GM19372 (cell line): Measurements from ENCODE around the gene TXLNB.
"Not testable (repeated sequence)": the region's sequence is repeated elsewhere in the genome, so short reads cannot be mapped to it uniquely, and the experiment has no call there.

ENCODE experiments used
- ATAC-seq: cut with Tn5 transposase; IDR thresholded peaks from one replicate; pipeline ENCODE4 v1.9.1; 2021; ENCODE audit warnings: mild to moderate bottlenecking, low read depth, moderate library complexity; ENCODE audit not compliant: unreplicated experiment

The TXLNB gene

GRCh38 chr6:139240161-139241010 is 51.4 kb downstream of the TXLNB start:
- ATAC-seq = no peak

DNA sequence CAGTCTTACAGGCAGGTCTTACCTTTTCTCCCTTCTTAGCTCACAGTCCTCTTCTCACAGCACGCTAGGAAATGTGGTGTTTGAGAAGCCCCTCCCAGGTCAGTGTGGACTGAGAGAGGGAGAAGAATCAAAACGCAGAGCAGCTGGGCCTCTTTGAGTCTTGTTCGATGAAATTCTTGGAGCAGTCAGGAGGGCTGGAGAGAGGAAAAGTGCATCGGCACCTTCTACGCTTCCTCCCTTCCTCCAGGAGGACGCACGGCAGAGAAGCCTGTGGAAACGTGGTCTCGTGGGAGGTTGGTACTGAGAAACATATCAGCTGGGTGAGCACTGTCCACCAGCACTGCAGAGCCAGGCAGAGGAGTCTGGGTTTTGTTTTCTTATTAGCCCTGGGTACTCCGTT is 52.7 kb downstream of the TXLNB start:
- no peak for ATAC-seq

DNA sequence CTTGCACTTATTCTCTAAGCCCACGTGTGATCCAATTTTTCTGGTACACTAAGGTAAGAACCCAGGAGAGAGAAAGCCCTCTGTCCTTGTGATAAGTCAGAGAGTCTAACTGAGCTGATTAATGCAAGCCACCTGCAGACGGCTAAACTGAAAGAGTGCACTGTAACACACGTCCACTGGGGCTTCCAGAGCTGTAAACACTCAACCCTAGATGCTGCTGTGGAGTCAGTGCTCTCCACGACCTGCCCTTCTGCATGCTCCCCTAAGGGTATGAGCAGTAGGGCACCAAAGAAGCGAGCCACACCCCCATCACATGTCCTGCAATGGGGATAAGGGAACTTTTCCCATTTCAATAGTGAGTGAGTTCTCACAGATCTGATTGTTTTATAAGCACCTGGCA is 55.7 kb downstream of the TXLNB start:
- ATAC-seq = no peak

DNA sequence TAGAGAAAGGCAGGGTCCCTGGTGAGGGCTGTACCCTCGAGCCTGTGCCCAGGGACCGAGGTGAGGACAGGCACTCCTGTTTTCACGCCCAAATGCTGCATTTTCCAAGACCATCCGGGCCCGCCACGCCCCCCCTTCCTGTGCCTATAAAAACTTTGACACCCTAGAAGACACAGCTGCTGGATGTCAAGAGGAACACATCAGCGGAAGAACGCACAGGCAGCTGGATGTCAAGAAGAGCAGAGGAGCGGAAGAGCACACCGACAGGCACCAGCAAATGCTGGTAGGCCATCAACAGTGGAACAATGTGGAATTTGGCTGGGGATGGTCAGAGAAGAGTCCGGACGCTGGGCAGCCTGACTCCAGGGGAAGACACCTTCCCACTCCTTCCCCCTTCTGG is 56.1 kb downstream of the TXLNB start:
- no peak for ATAC-seq

GRCh38 chr6:139234193-139234592 is 57.6 kb downstream of the TXLNB start:
- ATAC-seq = not testable (repeated sequence)

- ATAC-seq = no peak
These were observed 60.6 kb downstream of the TXLNB start for GRCh38 chr6:139231206-139231605.

DNA sequence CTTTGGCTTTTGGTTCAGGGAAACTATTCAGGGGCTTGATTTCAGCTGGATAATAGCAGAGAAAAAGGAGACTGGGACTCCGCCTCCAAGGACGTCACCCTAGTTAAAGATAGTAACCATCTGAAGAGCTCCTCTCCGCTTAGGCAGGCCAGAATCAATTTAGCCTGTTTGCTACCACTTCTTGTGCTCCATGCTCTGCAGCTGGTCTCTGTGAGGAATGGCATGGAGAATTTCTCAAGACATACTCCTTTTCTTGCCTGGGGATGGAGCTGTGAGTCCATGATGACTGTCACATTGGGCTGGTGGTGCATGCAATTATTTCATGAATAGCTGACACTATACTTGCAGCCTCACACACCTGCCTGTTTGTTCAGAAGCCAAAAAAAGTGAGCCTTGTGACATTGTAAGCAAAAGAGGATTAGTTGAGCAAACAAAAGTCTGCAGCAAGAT is 61.4 kb downstream of the TXLNB start:
- no peak for ATAC-seq

- not testable (repeated sequence) for ATAC-seq
These were observed 63.4 kb downstream of the TXLNB start for GRCh38 chr6:139228387-139228786.

- ATAC-seq = no peak
These were observed 72.1 kb downstream of the TXLNB start for GRCh38 chr6:139219746-139220145.

DNA sequence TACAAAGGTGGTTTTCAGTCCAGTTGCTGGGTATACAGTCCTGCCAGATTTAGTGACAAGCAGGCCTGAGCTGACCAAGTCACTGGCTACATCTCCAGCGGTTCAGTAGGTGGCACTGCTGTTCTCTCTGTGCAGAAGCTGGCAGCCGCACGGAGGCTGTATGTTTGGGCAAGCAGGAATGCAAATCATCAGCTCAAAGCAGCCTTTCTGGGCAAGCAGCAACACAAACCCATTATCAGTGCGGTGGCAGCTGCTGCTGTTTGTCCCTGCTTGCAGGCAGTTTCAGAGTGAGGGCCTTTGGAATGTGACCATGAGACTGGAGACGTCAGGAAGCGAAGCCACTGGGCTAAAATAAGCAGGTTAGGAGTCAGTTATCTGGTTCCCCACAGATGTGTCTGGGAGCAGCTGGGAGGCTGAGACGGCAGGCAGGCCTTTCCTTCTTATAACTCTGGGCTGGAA is 72.5 kb downstream of the TXLNB start:
- ATAC-seq = peak; percentile 100

GRCh38 chr6:139212460-139212859 is 79.3 kb downstream of the TXLNB start:
- not testable (repeated sequence) for ATAC-seq

DNA sequence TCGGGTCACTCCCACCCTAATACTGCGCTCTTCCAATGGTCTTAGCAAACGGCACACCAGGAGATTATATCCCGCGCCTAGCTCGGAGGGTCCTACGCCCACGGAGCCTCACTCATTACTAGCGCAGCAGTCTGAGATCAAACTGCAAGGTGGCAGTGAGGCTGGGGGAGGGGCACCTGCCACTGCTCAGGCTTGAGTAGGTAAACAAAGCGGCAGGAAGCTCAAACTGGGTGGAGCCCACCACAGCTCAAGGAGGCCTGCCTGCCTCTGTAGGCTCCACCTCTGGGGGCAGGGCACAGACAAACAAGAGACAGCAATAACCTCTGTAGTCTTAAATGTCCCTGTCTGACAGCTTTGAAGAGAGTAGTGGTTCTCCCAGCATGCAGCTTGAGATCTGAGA is 81.0 kb downstream of the TXLNB start:
- ATAC-seq = not testable (repeated sequence)

GRCh38 chr6:139205843-139206242 is 86.0 kb downstream of the TXLNB start:
- ATAC-seq = no peak

DNA sequence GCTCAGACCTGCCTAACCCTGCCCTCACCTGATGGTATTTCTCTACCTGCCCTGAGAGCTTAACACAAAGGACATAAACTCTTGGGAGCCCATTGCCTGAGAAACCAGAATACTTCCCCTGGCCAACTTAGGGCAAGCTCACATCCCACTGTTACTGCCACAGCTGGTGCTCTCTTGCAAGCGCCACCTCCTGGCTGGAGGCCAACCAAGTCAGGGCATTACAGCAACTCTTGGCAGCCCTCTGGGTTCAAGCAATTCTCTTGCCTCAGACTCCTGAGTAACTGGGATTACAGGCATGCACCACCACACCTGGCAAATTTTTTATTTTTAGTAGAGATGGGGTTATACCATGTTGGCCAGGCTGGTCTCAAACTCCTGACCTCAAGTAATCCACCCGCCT is 86.8 kb downstream of the TXLNB start:
- no peak for ATAC-seq

DNA sequence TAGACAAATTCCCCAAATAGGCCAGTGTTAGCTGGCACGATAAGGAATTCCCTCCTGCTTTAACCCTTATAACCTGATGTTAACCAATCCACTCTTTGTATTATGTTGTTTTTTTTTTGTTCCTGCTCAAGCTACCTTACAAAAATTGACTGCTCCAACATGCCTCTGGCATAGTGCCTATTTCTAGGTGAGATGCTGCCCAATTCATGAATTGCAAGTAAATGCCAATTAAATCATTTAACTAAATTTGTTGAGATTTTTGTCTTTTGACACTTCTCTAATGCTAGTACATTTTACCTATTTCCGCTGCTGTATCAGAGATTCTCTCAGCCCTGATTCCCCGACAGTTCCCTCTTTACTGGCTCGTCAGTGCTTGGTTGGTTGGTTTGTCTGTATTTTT is 90.4 kb downstream of the TXLNB start:
- ATAC-seq = no peak

DNA sequence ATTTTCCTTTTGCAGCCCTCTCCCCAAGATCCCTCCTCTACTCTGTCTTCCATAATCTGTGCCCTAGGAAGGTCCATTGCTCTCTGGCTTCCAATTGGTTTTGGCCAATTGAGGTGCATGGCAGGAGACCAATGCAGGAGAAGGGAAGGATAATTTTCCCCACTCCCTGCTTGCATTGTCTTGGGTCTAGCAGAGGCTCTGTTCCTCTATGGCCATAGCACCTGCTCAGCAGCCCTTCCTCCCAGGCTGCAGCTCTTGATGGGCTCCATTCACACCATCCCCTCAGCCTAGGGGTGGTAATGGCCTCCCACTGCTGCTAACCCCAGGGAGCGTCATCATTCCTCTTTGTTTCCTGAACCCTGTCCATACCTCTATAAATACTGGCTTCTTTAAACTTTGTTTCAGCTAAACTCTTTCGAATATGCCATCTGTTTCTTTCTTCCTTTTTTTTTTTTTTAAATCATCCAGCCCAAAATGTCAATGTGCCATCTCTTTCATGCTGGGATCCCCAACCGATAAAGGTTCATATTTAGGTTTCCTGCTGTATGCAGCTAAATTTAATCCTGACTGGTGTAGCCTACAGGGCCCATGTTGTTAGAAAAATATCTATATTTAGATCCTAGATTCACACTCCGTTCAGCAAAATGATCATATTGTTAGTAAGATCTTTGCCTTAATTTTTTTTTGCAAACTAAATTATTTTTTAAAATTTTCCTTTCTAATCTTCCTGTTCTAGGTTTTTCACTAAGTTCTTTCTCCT is 93.1 kb downstream of the TXLNB start:
- ATAC-seq = no peak

- ATAC-seq = no peak
These were observed 97.1 kb downstream of the TXLNB start for GRCh38 chr6:139194740-139195139.
